Measurements from ENCODE around the gene NTM.

DNA sequence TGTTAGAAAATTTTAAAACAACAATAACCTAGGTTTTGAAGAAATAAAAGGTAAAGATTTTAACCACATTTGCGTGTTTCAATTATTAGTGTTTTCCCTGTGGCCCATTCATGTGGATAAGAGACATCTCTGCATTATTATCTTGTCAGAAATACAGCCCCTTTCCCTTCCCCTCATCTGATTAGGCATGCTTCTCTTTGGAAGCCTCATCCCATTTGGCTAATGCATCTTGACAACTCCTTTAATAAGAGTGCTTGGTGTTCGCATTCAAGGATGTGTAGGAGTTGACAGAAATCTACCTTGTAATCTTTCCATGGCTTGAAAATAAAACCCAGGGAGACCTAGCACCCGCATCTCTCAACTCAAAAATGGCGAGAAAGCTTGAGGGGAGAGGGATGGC lies 635.5 kb downstream of the NTM start:
- TF ChIP-seq POLR2A (IDR thresholded peaks at IDR 0.05; ENCODE audit: low read depth, low read length) (no peak), POLR2AphosphoS5 (IDR thresholded peaks at IDR 0.05; ENCODE audit: low read depth, low read length) (no peak), TAF1 (IDR thresholded peaks at IDR 0.05; ENCODE audit: borderline replicate concordance, low read depth, low read length) (no peak)

Measured in GM12892 (cell line).